Measurements from ENCODE around the gene TYK2. TPM values are rescaled to one million over a fixed set of nuclear protein-coding genes. Genes with fewer than 3 reads are reported as not detected.

TYK2 gene
- 80.7 TPM for total RNA-seq

GRCh38 chr19:10380313-10381102 lies at the start of gene TYK2:
Gene TYK2 (minus strand): TSS chr19:10380572. CDS start chr19:10378406, 2,166 bp downstream.
- peak within 1 kb of the TSS; percentile 66 to 73 for H3K27ac ChIP-seq
- TF ChIP-seq CTCF (IDR thresholded peaks at IDR 0.05) = no peak
- peak within 1 kb of the TSS; percentile 86 to 98 for H3K4me3 ChIP-seq
- intact Hi-C loops (cut with DNase I) = loop anchor here (1.0 to 5.0 kb wide), 4 partner anchors 23 to 128 kb away; partner anchors contain the start of genes CDC37, FDX2, MRPL4 and RAVER1
- H3K9me3 ChIP-seq = no peaks in the 10 kb centered on the region
- peak; percentile 96 to 98 for DNase-seq (ENCODE audit: low spot score in 2 of 2)
- peaks cover 0 to 14% of the 10 kb centered on the region in 2 donors for H3K4me1 ChIP-seq
- H3K36me3 ChIP-seq = peaks cover 0 to 7% of the 10 kb centered on the region in 2 donors
- no peaks in the 10 kb centered on the region for H3K27me3 ChIP-seq

- Histone ChIP-seq H3K27ac (no peak overlapping the region), H3K27me3 (peaks cover 3% of the 10 kb centered on the region), H3K4me1 (peaks cover 5 to 18% of the 10 kb centered on the region in 2 donors), H3K9me3 (no peaks in the 10 kb centered on the region), H3K36me3 (no peaks in the 10 kb centered on the region), H3K4me3 (no peak overlapping the region)
- intact Hi-C loops (cut with DNase I) = no loop called here
- no peak for DNase-seq (ENCODE audit: low spot score in 2 of 2)
- no peak for TF ChIP-seq CTCF (IDR thresholded peaks at IDR 0.05)
These were observed 48.6 kb upstream of the TYK2 start for GRCh38 chr19:10428996-10429381.

- DNase-seq (ENCODE audit: low spot score in 2 of 2) = no peak
- peaks cover 0 to 13% of the 10 kb centered on the region in 2 donors for H3K4me1 ChIP-seq
- no peak for TF ChIP-seq CTCF (IDR thresholded peaks at IDR 0.05)
- no peak overlapping the region for H3K27ac ChIP-seq
- intact Hi-C loops (cut with DNase I) = no loop called here
- H3K27me3 ChIP-seq = peaks cover 3% of the 10 kb centered on the region
- H3K36me3 ChIP-seq = no peaks in the 10 kb centered on the region
- no peaks in the 10 kb centered on the region for H3K9me3 ChIP-seq
- H3K4me3 ChIP-seq = no peak overlapping the region
These were observed 46.8 kb upstream of the TYK2 start for GRCh38 chr19:10427169-10427568.

GRCh38 chr19:10424011-10424637 lies 43.8 kb upstream of the TYK2 start:
- intact Hi-C loops (cut with DNase I) = loop anchor here (1.0 kb wide), 1 partner anchor 20 kb away; no protein-coding TSS in a partner anchor
- peak; percentile 79 to 96 (median 92) for TF ChIP-seq CTCF (IDR thresholded peaks at IDR 0.05)

GRCh38 chr19:10422846-10423245 lies 42.5 kb upstream of the TYK2 start:
- Histone ChIP-seq H3K27me3 (peaks cover 40% of the 10 kb centered on the region), H3K27ac (no peak overlapping the region), H3K4me1 (peaks cover 19 to 21% of the 10 kb centered on the region in 2 donors), H3K36me3 (no peaks in the 10 kb centered on the region), H3K9me3 (no peaks in the 10 kb centered on the region), H3K4me3 (no peak overlapping the region)
- DNase-seq (ENCODE audit: low spot score in 2 of 2) = no peak
- TF ChIP-seq CTCF (IDR thresholded peaks at IDR 0.05) = no peak
- intact Hi-C loops (cut with DNase I) = no loop called here

More at GRCh38 chr19:10424011-10424637, 43.8 kb upstream of the TYK2 start:
- peaks cover 31% of the 10 kb centered on the region for H3K27me3 ChIP-seq
- H3K4me1 ChIP-seq = peaks cover 16 to 19% of the 10 kb centered on the region in 2 donors
- no peaks in the 10 kb centered on the region for H3K9me3 ChIP-seq
- no peaks in the 10 kb centered on the region for H3K36me3 ChIP-seq
- H3K4me3 ChIP-seq = peak overlapping the region; percentile 41 to 58
- no peak overlapping the region for H3K27ac ChIP-seq
- DNase-seq (ENCODE audit: low spot score in 2 of 2) = peak in 1 of 2 donors; percentile 84
